Panc1 (cell line): ENCODE results near the gene NEURL1B. TPM values are rescaled to one million over a fixed set of nuclear protein-coding genes. Genes with fewer than 3 reads are reported as not detected.

ENCODE experiments used
- ATAC-seq: fragments of 200-7000 bp; cut with Tn5 transposase; 2 replicates; pipeline ENCODE4 v1.9.1; 2020; ENCODE audit warnings: mild to moderate bottlenecking, moderate library complexity
- BruUV-seq: library from RNA; stranded (reverse); fragments of 400-500 nt; replicated peaks from 2 replicates; lab custom pipeline; 2021; lab: Mats Ljungman, UMichigan
- CTCF ChIA-PET: fragments of 300-600 bp; sonication (Branson Sonifier 250); formaldehyde crosslinking; loops from one replicate; lab custom pipeline; 2022; ENCODE audit warnings: antibody characterized with exemption; lab: Charles Lee
- POLR2A ChIA-PET: fragments of 300-600 bp; sonication (Branson Sonifier 250); formaldehyde crosslinking; loops from one replicate; lab custom pipeline; 2022; ENCODE audit warnings: antibody characterized with exemption; lab: Charles Lee
- DNase-seq: peaks from one replicate; pipeline ENCODE4 v3.0.0-alpha.2; 2010; ENCODE audit warnings: low read depth, low spot score
- H3K27ac ChIP-seq: 2 replicates; pipeline ENCODE4 v1.5.1; 2011; ENCODE audit warnings: mild to moderate bottlenecking, low read length, inconsistent platforms
- H3K27me3 ChIP-seq: fragments of 200-500 bp; sonication (Bioruptor generic); 2 replicates; pipeline ENCODE4 v1.6.0; 2014; ENCODE audit warnings: low read length, inconsistent platforms; ENCODE audit not compliant: control insufficient read depth, insufficient read depth
- H3K36me3 ChIP-seq: fragments of 200-500 bp; sonication (Bioruptor generic); 2 replicates; pipeline ENCODE4 v1.5.1; 2014; ENCODE audit warnings: inconsistent platforms, mild to moderate bottlenecking, low read length, moderate library complexity; ENCODE audit not compliant: control insufficient read depth, insufficient read depth
- H3K4me1 ChIP-seq: 2 replicates; pipeline ENCODE4 v1.5.1; 2011; ENCODE audit warnings: inconsistent platforms, mild to moderate bottlenecking, low read length, moderate library complexity; ENCODE audit not compliant: control insufficient read depth, insufficient read depth
- H3K4me3 ChIP-seq, 2 experiments: 2 replicates each; pipeline ENCODE4 v1.5.1; 2011 to 2012; ENCODE audit warnings: low read depth in 2 of 2, low read length in 2 of 2, mild to moderate bottlenecking in 2 of 2, inconsistent platforms in 1 of 2, moderate library complexity in 1 of 2
- H3K9me3 ChIP-seq: fragments of 200-500 bp; sonication (Bioruptor generic); 2 replicates; pipeline ENCODE4 v1.5.1; 2014; ENCODE audit warnings: low read depth, mild to moderate bottlenecking, inconsistent platforms, low read length, moderate library complexity; ENCODE audit not compliant: control insufficient read depth, insufficient read depth
- POLR2AphosphoS5 ChIP-seq: IDR thresholded peaks from 2 replicates; pipeline ENCODE4 v1.6.1; 2012; ENCODE audit warnings: mild to moderate bottlenecking, low read depth, low read length, moderate library complexity
- SIN3A ChIP-seq: IDR thresholded peaks from 2 replicates; pipeline ENCODE4 v1.6.1; 2012; ENCODE audit warnings: low read depth, mild to moderate bottlenecking, low read length, moderate library complexity, borderline replicate concordance; ENCODE audit not compliant: insufficient read depth
- TCF7L2 ChIP-seq: IDR thresholded peaks from 2 replicates; pipeline ENCODE4 v1.6.1; 2011; ENCODE audit warnings: mild to moderate bottlenecking, low read depth, low read length, inconsistent platforms
- in situ Hi-C: cut with HindIII; loops from 2 replicates; pipeline ENCODE4 v1.10.0; 2016; ENCODE audit warnings: low sequenced_read_pairs, low pct_unique_long_range_greater_than_20kb
- intact Hi-C: fragments of 100-400 bp; cut with micrococcal nuclease; formaldehyde crosslinking; loops from one replicate; pipeline ENCODE4 v1.10.0; 2022; ENCODE audit not compliant: unreplicated experiment
- total RNA-seq: library from RNA; stranded (reverse); gene quantifications from one replicate; pipeline ENCODE4 v1.2.1, GENCODE V29; 2021; ENCODE audit not compliant: unreplicated experiment
- TF ChIP-seq, protein P1 (sequence below): fragments of 450-650 bp; IDR thresholded peaks from 2 replicates; pipeline ENCODE4 v1.5.1; 2017; ENCODE audit warnings: mild to moderate bottlenecking
- TF ChIP-seq, protein P2 (sequence below), 2 experiments: IDR thresholded peaks; 2 replicates each; pipeline ENCODE4 v1.6.1; 2011 to 2012; ENCODE audit warnings: low read depth in 2 of 2, control low read depth in 1 of 2, low read length in 1 of 2, mild to moderate bottlenecking in 1 of 2, moderate library complexity in 1 of 2; ENCODE audit not compliant: insufficient read depth in 1 of 2

NEURL1B gene
- total RNA-seq, 1 experiment from 2014 or later, result 5.3 TPM

GRCh38 chr5:172720655-172721054, 79.6 kb downstream of the NEURL1B start:
- BruUV-seq, result no TSS peak
- no peaks in the 10 kb centered on the region for H3K27me3 ChIP-seq
- peaks cover 18% of the 10 kb centered on the region for H3K4me1 ChIP-seq
- H3K36me3 ChIP-seq, result no peaks in the 10 kb centered on the region
- CTCF ChIA-PET, result no interaction called here
- POLR2A ChIA-PET, result interaction anchor here (1.1 kb wide), 1 partner anchor 44 kb away, joined by 3 read pairs; no protein-coding TSS in a partner anchor
- intact Hi-C loops, result no loop called here
- TF ChIP-seq, protein P1, sequence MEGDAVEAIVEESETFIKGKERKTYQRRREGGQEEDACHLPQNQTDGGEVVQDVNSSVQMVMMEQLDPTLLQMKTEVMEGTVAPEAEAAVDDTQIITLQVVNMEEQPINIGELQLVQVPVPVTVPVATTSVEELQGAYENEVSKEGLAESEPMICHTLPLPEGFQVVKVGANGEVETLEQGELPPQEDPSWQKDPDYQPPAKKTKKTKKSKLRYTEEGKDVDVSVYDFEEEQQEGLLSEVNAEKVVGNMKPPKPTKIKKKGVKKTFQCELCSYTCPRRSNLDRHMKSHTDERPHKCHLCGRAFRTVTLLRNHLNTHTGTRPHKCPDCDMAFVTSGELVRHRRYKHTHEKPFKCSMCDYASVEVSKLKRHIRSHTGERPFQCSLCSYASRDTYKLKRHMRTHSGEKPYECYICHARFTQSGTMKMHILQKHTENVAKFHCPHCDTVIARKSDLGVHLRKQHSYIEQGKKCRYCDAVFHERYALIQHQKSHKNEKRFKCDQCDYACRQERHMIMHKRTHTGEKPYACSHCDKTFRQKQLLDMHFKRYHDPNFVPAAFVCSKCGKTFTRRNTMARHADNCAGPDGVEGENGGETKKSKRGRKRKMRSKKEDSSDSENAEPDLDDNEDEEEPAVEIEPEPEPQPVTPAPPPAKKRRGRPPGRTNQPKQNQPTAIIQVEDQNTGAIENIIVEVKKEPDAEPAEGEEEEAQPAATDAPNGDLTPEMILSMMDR, result no peak
- TF ChIP-seq SIN3A (no peak), POLR2AphosphoS5 (no peak), TCF7L2 (no peak)
- TF ChIP-seq, protein P2, sequence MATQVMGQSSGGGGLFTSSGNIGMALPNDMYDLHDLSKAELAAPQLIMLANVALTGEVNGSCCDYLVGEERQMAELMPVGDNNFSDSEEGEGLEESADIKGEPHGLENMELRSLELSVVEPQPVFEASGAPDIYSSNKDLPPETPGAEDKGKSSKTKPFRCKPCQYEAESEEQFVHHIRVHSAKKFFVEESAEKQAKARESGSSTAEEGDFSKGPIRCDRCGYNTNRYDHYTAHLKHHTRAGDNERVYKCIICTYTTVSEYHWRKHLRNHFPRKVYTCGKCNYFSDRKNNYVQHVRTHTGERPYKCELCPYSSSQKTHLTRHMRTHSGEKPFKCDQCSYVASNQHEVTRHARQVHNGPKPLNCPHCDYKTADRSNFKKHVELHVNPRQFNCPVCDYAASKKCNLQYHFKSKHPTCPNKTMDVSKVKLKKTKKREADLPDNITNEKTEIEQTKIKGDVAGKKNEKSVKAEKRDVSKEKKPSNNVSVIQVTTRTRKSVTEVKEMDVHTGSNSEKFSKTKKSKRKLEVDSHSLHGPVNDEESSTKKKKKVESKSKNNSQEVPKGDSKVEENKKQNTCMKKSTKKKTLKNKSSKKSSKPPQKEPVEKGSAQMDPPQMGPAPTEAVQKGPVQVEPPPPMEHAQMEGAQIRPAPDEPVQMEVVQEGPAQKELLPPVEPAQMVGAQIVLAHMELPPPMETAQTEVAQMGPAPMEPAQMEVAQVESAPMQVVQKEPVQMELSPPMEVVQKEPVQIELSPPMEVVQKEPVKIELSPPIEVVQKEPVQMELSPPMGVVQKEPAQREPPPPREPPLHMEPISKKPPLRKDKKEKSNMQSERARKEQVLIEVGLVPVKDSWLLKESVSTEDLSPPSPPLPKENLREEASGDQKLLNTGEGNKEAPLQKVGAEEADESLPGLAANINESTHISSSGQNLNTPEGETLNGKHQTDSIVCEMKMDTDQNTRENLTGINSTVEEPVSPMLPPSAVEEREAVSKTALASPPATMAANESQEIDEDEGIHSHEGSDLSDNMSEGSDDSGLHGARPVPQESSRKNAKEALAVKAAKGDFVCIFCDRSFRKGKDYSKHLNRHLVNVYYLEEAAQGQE (IDR thresholded peaks at IDR 0.05; ENCODE audit: insufficient read depth in 1 of 2, low read depth in 2 of 2, low read length in 1 of 2), result no peak
- no peaks in the 10 kb centered on the region for H3K9me3 ChIP-seq
- no peak overlapping the region for H3K4me3 ChIP-seq
- no peak overlapping the region; the same call in 1 of the 2 replicates for H3K27ac ChIP-seq
- DNase-seq (no peak), ATAC-seq (no peak)
- in situ Hi-C loops, result no loop called here

DNA sequence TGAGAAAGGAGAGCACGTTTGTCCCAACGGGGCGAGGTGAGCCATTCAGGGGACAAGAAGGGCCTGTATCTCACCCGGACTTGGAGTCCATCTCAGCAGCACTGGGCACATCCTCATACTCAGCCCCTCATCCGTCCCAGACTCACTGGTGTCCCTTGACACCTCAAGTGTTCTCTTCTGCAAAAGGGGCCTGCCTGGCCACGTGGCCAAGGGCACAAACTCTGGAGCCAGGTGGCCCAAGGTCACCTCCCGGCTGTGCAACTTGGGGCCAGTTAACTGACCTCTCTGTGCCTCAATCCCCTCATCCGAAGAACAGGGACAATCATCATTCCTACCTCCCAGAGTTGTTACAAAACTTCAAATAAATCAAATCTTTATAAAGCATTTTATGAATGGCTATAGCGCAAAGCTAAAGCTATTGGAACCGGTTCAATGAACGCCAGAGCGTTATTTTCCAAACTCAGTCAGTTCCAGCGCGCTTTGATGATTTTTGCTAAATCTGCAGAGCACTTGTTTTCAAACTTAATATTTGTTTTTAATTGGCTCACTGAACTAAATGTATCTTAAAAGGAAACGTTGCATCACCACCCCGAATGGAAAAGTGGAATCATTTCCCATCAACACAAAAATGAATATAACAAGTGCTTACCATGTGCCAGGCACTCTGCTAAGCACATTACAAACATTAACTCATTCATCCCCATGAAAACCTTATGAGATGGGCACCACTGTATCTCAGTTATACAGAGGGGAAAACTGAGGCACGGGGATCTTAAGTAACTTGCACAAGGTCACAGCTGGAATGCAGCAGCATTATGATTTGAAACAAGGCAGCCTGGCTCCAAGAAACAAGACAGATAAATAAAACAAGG, 80.6 kb downstream of the NEURL1B start:
- Histone ChIP-seq H3K4me1 (peaks cover 10% of the 10 kb centered on the region; the same call in 1 of the 2 replicates), H3K27me3 (no peaks in the 10 kb centered on the region), H3K36me3 (no peaks in the 10 kb centered on the region), H3K4me3 (no peak overlapping the region), H3K27ac (no peak overlapping the region), H3K9me3 (no peaks in the 10 kb centered on the region)
- ChIA-PET POLR2A (interaction anchor here (0.7 kb wide), 1 partner anchor 547 kb away, joined by 3 read pairs; no protein-coding TSS in a partner anchor), CTCF (no interaction called here)
- DNase-seq (no peak), ATAC-seq (no peak)
- no TSS peak for BruUV-seq
- TF ChIP-seq SIN3A (no peak), TCF7L2 (no peak), POLR2AphosphoS5 (no peak)
- TF ChIP-seq, protein P1, result no peak
- TF ChIP-seq, protein P2 (IDR thresholded peaks at IDR 0.05; ENCODE audit: insufficient read depth in 1 of 2, low read depth in 2 of 2, low read length in 1 of 2), result no peak
- intact Hi-C loops (no loop called here), in situ Hi-C loops (no loop called here)
